MM.1S (cell line): ENCODE data around the gene PLEKHM3.

Experiments
- DNase-seq: peaks from one replicate; pipeline ENCODE4 v3.0.0-alpha.2; 2015
- H2AFZ ChIP-seq: fragments of 300-600 bp; sonication (generic); 2 replicates; pipeline ENCODE4 v1.6.0; 2016; ENCODE audit warnings: antibody characterized with exemption, low read length
- H3F3A ChIP-seq: fragments of 300-600 bp; sonication (generic); 2 replicates; pipeline ENCODE4 v1.6.1; 2016; ENCODE audit warnings: mild to moderate bottlenecking, antibody characterized with exemption, low read length, moderate library complexity, mixed read lengths; ENCODE audit not compliant: insufficient read depth
- H3K27ac ChIP-seq: fragments of 300-600 bp; sonication (generic); 2 replicates; pipeline ENCODE4 v1.5.1; 2016; ENCODE audit warnings: mild to moderate bottlenecking, low read length
- H3K27me3 ChIP-seq: fragments of 300-600 bp; sonication (generic); replicated peaks from 2 replicates; pipeline ENCODE4 v1.6.0; 2016; ENCODE audit warnings: low read length; ENCODE audit not compliant: insufficient read depth
- H3K36me3 ChIP-seq: fragments of 300-600 bp; sonication (generic); replicated peaks from 2 replicates; pipeline ENCODE4 v1.6.1; 2016; ENCODE audit warnings: mild to moderate bottlenecking, low read length, mixed read lengths; ENCODE audit not compliant: insufficient read depth
- H3K4me1 ChIP-seq: fragments of 300-600 bp; sonication (generic); 2 replicates; pipeline ENCODE4 v1.6.1; 2016; ENCODE audit warnings: low read length, mixed read lengths
- H3K4me2 ChIP-seq: fragments of 300-600 bp; sonication (generic); 2 replicates; pipeline ENCODE4 v1.6.0; 2016; ENCODE audit warnings: low read depth, low read length
- H3K4me3 ChIP-seq: fragments of 300-600 bp; sonication (generic); 2 replicates; pipeline ENCODE4 v1.5.1; 2016; ENCODE audit warnings: low read length, mixed read lengths
- H3K79me2 ChIP-seq: fragments of 300-600 bp; sonication (generic); 2 replicates; pipeline ENCODE4 v1.6.1; 2016; ENCODE audit warnings: mixed run types, low read length, mixed read lengths
- H3K9ac ChIP-seq: fragments of 300-600 bp; sonication (generic); 2 replicates; pipeline ENCODE4 v1.6.1; 2016; ENCODE audit warnings: low read length, mixed read lengths
- H3K9me2 ChIP-seq: fragments of 300-600 bp; sonication (generic); replicated peaks from 2 replicates; pipeline ENCODE4 v1.6.1; 2016; ENCODE audit warnings: mild to moderate bottlenecking, low read length, mixed read lengths; ENCODE audit not compliant: insufficient read depth
- H3K9me3 ChIP-seq: fragments of 300-600 bp; sonication (generic); replicated peaks from 2 replicates; pipeline ENCODE4 v1.6.1; 2016; ENCODE audit warnings: mild to moderate bottlenecking, low read length, mixed read lengths; ENCODE audit not compliant: insufficient read depth
- H4K20me1 ChIP-seq: fragments of 300-600 bp; sonication (generic); 2 replicates; pipeline ENCODE4 v1.6.1; 2016; ENCODE audit warnings: mild to moderate bottlenecking, low read length, moderate library complexity, mixed read lengths; ENCODE audit not compliant: insufficient read depth
- EZH2 ChIP-seq: fragments of 300-600 bp; sonication (generic); optimal IDR thresholded peaks from 2 replicates; pipeline ENCODE3; 2017; ENCODE audit warnings: low read depth, mild to moderate bottlenecking, antibody characterized with exemption, low read length, mixed read lengths
- EZH2phosphoT487 ChIP-seq: fragments of 300-600 bp; sonication (generic); IDR thresholded peaks from 2 replicates; pipeline ENCODE4 v1.6.1; 2018; ENCODE audit warnings: antibody characterized with exemption, low read length
- TF ChIP-seq, protein P1 (sequence below): fragments of 300-600 bp; sonication (generic); IDR thresholded peaks from 2 replicates; pipeline ENCODE4 v1.5.1; 2016; ENCODE audit warnings: antibody characterized with exemption, low read length, mixed read lengths

The PLEKHM3 gene

GRCh38 chr2:207875473-207876212 is 149.7 kb downstream of the PLEKHM3 start:
- TF ChIP-seq EZH2 (no peak), EZH2phosphoT487 (no peak)
- TF ChIP-seq, protein P1, sequence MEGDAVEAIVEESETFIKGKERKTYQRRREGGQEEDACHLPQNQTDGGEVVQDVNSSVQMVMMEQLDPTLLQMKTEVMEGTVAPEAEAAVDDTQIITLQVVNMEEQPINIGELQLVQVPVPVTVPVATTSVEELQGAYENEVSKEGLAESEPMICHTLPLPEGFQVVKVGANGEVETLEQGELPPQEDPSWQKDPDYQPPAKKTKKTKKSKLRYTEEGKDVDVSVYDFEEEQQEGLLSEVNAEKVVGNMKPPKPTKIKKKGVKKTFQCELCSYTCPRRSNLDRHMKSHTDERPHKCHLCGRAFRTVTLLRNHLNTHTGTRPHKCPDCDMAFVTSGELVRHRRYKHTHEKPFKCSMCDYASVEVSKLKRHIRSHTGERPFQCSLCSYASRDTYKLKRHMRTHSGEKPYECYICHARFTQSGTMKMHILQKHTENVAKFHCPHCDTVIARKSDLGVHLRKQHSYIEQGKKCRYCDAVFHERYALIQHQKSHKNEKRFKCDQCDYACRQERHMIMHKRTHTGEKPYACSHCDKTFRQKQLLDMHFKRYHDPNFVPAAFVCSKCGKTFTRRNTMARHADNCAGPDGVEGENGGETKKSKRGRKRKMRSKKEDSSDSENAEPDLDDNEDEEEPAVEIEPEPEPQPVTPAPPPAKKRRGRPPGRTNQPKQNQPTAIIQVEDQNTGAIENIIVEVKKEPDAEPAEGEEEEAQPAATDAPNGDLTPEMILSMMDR: no peak
- no peaks in the 10 kb centered on the region for H3K9me2 ChIP-seq

DNA sequence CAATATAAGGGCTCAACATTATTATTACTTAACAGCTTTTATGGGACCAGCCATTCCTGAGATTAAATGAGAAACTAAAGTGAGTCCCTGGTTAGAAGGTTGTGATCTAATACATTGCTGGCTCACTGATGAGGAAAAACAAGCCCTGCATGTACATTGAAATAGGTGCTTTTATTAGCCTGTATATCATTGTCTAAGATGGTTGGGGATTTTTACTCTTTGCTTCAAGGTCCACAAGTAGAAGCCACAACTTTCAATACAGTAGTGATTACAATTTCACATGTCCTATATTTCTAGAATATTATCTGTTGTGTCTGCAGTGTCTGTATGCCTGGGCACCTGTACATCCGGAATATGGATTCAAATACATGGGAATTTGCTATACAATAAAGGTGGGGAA is 151.5 kb downstream of the PLEKHM3 start:
- Histone ChIP-seq H3K4me3 (no peak overlapping the region), H3K27me3 (no peaks in the 10 kb centered on the region), H3F3A (no peaks in the 10 kb centered on the region), H2AFZ (no peak overlapping the region), H4K20me1 (no peaks in the 10 kb centered on the region), H3K27ac (no peak overlapping the region), H3K36me3 (no peaks in the 10 kb centered on the region), H3K9me2 (no peaks in the 10 kb centered on the region), H3K4me2 (no peak overlapping the region), H3K79me2 (no peaks in the 10 kb centered on the region), H3K9ac (no peak overlapping the region), H3K9me3 (no peaks in the 10 kb centered on the region), H3K4me1 (peaks cover 14% of the 10 kb centered on the region)
- no peak for DNase-seq
- TF ChIP-seq, protein P1: no peak
- no peak for TF ChIP-seq EZH2phosphoT487
- no peak for TF ChIP-seq EZH2

More at GRCh38 chr2:207875473-207876212, 149.7 kb downstream of the PLEKHM3 start:
- Histone ChIP-seq H3K9ac (no peak overlapping the region), H3F3A (no peaks in the 10 kb centered on the region), H3K9me3 (no peaks in the 10 kb centered on the region), H3K27ac (no peak overlapping the region), H3K4me1 (no peaks in the 10 kb centered on the region), H3K36me3 (no peaks in the 10 kb centered on the region), H4K20me1 (no peaks in the 10 kb centered on the region), H3K27me3 (no peaks in the 10 kb centered on the region), H3K79me2 (no peaks in the 10 kb centered on the region), H3K4me2 (no peak overlapping the region), H2AFZ (no peak overlapping the region), H3K4me3 (no peak overlapping the region)
- no peak for DNase-seq

- H2AFZ ChIP-seq: no peak overlapping the region
- no peaks in the 10 kb centered on the region for H3K79me2 ChIP-seq
- peaks cover 14% of the 10 kb centered on the region for H3K4me1 ChIP-seq
- H3K4me2 ChIP-seq: no peak overlapping the region
- no peaks in the 10 kb centered on the region for H3K9me2 ChIP-seq
- no peaks in the 10 kb centered on the region for H3K36me3 ChIP-seq
- DNase-seq: no peak
- no peaks in the 10 kb centered on the region for H3F3A ChIP-seq
- no peaks in the 10 kb centered on the region for H3K27me3 ChIP-seq
- TF ChIP-seq, protein P1: no peak
- TF ChIP-seq EZH2: no peak
- no peak for TF ChIP-seq EZH2phosphoT487
- no peaks in the 10 kb centered on the region for H4K20me1 ChIP-seq
- no peak overlapping the region for H3K27ac ChIP-seq
- H3K9ac ChIP-seq: no peak overlapping the region
- no peak overlapping the region for H3K4me3 ChIP-seq
- H3K9me3 ChIP-seq: no peaks in the 10 kb centered on the region
Measured at GRCh38 chr2:207871911-207872310, 153.4 kb downstream of the PLEKHM3 start.
